GM23248 (cell line): ENCODE results near the gene CCNE1. TPM values are rescaled to one million over a fixed set of nuclear protein-coding genes. Genes with fewer than 3 reads are reported as not detected.

Source experiments
- DNase-seq: peaks from one replicate; pipeline ENCODE4 v3.0.0-alpha.2; 2015
- H2AFZ ChIP-seq: fragments of 200-600 bp; sonication (generic); 2 replicates; pipeline ENCODE4 v1.6.1; 2016; ENCODE audit warnings: antibody characterized with exemption
- H3F3A ChIP-seq: fragments of 200-600 bp; sonication (generic); 2 replicates; pipeline ENCODE4 v1.6.1; 2016; ENCODE audit warnings: mild to moderate bottlenecking, antibody characterized with exemption, mixed run types; ENCODE audit not compliant: insufficient read depth
- H3K27ac ChIP-seq: fragments of 200-600 bp; sonication (generic); 2 replicates; pipeline ENCODE4 v1.5.1; 2016; ENCODE audit warnings: mild to moderate bottlenecking
- H3K27me3 ChIP-seq: fragments of 200-600 bp; sonication (generic); replicated peaks from 2 replicates; pipeline ENCODE4 v1.6.1; 2016; ENCODE audit warnings: mild to moderate bottlenecking; ENCODE audit not compliant: insufficient read depth
- H3K36me3 ChIP-seq: fragments of 200-600 bp; sonication (generic); 2 replicates; pipeline ENCODE4 v1.6.1; 2016; ENCODE audit warnings: low read depth, mild to moderate bottlenecking
- H3K4me1 ChIP-seq: fragments of 200-600 bp; sonication (generic); 2 replicates; pipeline ENCODE4 v1.6.1; 2016; ENCODE audit warnings: mild to moderate bottlenecking; ENCODE audit not compliant: insufficient read depth
- H3K4me2 ChIP-seq: fragments of 200-600 bp; sonication (generic); one replicate; pipeline ENCODE4 v1.6.1; 2016; ENCODE audit warnings: mild to moderate bottlenecking; ENCODE audit not compliant: unreplicated experiment
- H3K4me3 ChIP-seq: fragments of 200-600 bp; sonication (generic); 2 replicates; pipeline ENCODE4 v1.5.1; 2016; ENCODE audit warnings: mild to moderate bottlenecking
- H3K79me2 ChIP-seq: fragments of 200-600 bp; sonication (generic); 2 replicates; pipeline ENCODE4 v1.6.1; 2016; ENCODE audit warnings: mild to moderate bottlenecking; ENCODE audit not compliant: insufficient read depth
- H3K9ac ChIP-seq: fragments of 200-600 bp; sonication (generic); 2 replicates; pipeline ENCODE4 v1.6.1; 2016; ENCODE audit warnings: mild to moderate bottlenecking
- H3K9me2 ChIP-seq: fragments of 200-600 bp; sonication (generic); 2 replicates; pipeline ENCODE4 v1.6.1; 2016; ENCODE audit warnings: mixed run types, mild to moderate bottlenecking, moderate library complexity; ENCODE audit not compliant: insufficient read depth
- H3K9me3 ChIP-seq: fragments of 200-600 bp; sonication (generic); one replicate; pipeline ENCODE4 v1.6.1; 2017; ENCODE audit warnings: low read depth
- H4K20me1 ChIP-seq: fragments of 200-600 bp; sonication (generic); 2 replicates; pipeline ENCODE4 v1.6.0; 2016; ENCODE audit not compliant: insufficient read depth
- EZH2 ChIP-seq: fragments of 200-600 bp; sonication (generic); IDR thresholded peaks from 2 replicates; pipeline ENCODE4 v1.6.1; 2018; ENCODE audit warnings: antibody characterized with exemption, mild to moderate bottlenecking; ENCODE audit not compliant: insufficient read depth, poor library complexity, severe bottlenecking
- EZH2phosphoT487 ChIP-seq: fragments of 200-600 bp; sonication (generic); IDR thresholded peaks from 2 replicates; pipeline ENCODE4 v1.6.1; 2018; ENCODE audit warnings: antibody characterized with exemption, moderate library complexity, mild to moderate bottlenecking, low read depth; ENCODE audit not compliant: insufficient read depth
- WGBS, 2 experiments: methylation state at CpG; one replicate each; pipeline ENCODE4 v1.1.6; 2015 to 2017; ENCODE audit warnings: low lambda C conversion rate in 2 of 2, low coverage in 1 of 2; ENCODE audit errors: missing lambda C conversion rate in 2 of 2; 5-methylcytosine and 5-hydroxymethylcytosine counted together
- in situ Hi-C: fragments of 300-500 bp; cut with MboI; formaldehyde crosslinking; loops from 2 replicates; pipeline ENCODE4 v1.15.0; 2020
- polyA plus RNA-seq: library from polyadenylated mRNA; unstranded; fragments of >200 nt; fragmentation: Nextera tagmentation; extraction: Ambion mirVana; gene quantifications from 2 replicates; pipeline ENCODE4 v1.2.1, GENCODE V29; 2016
- total RNA-seq: library from RNA; depleted of rRNA; stranded (reverse); fragments of >200 nt; shearing (Covaris generic); gene quantifications from 2 replicates; pipeline ENCODE4 v1.2.3, GENCODE V29; 2014; rRNA removed

The CCNE1 gene
- 2.8 and 6.5 TPM in 2 replicates for total RNA-seq
- 5.1 and 5.2 TPM in 2 replicates for polyA plus RNA-seq

DNA sequence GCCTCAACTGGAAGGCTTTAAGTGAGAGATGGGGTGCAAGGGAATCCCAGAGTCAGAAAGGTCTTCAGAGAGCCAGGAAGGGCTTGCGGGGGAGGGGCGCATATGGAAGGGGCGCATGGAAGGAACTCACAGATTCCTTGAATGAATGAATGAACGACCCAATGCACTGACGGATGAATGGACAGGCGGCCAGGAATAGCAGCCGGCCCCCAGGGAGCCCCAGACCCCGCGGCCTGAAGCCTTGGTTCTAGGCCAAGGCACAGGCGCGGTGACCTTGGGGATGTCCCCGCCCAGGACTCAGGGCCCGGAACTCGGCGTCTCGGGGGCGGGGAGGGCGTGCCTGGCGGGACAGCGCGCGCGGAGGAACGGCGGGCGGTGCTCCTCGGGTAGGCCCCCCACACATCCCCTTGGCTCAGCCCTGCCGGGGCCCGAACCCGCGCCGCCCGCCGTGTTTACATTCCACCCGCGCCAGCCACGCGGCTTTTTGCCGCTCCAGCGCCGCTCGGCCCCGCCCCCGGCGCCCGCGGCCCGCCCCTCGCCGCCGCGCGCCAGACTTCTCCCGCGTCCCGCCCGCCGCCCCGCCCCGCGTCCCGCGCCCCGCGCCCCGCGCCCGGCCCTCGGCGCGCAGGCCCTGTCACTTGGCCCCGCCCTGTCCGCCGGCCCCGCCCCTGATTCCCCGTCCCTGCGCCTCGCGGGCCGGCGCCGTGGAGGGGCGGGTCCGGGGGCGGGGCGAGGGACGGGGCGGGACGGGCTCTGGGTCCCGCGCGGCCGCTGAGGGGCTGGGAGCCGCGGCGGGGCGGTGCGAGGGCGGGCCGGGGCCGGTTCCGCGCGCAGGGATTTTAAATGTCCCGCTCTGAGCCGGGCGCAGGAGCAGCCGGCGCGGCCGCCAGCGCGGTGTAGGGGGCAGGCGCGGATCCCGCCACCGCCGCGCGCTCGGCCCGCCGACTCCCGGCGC lies at the start of gene CCNE1:
CCNE1 (plus strand) TSS at position 867 of the 955 bp plus-strand sequence. CDS start 565 bp downstream, outside the sequence.
- no peaks in the 10 kb centered on the region for H4K20me1 ChIP-seq
- WGBS, 2 experiments: 2 to 12% methylated on average over 15 to 110 of the region's 125 CpGs
- H3F3A ChIP-seq: no peaks in the 10 kb centered on the region
- DNase-seq: peak; percentile 92
- H3K36me3 ChIP-seq: no peaks in the 10 kb centered on the region
- H3K4me1 ChIP-seq: no peaks in the 10 kb centered on the region
- H3K4me3 ChIP-seq: peak within 1 kb of the TSS; percentile 71
- H3K4me2 ChIP-seq: peak within 1 kb of the TSS; percentile 65
- TF ChIP-seq EZH2phosphoT487 (no peak), EZH2 (no peak)
- H3K9me2 ChIP-seq: no peaks in the 10 kb centered on the region
- no peak within 1 kb of the TSS for H3K27ac ChIP-seq
- H3K79me2 ChIP-seq: no peaks in the 10 kb centered on the region
- peak within 1 kb of the TSS; percentile 64 for H3K9ac ChIP-seq
- in situ Hi-C loops: no loop called here
- no peaks in the 10 kb centered on the region for H3K27me3 ChIP-seq
- H3K9me3 ChIP-seq: no peaks in the 10 kb centered on the region
- peak within 1 kb of the TSS; percentile 85 for H2AFZ ChIP-seq

DNA sequence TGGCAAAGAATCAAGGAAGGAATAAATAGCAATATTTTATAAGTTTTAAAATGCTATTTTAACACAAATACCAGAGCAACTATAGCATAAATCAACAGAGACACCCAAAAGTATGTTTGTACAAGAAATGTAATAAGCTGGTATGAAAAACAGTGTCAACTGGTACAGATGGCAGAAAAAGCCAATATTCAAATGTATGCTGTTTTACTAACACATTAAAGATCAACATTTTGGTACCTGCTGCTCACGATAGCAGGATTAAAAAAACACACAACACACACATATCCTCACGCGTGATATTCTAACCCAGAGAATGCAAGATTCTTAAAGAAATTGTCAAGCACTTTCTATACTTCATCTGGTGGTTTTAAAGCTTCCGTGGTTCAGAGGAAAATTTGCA lies 48.6 kb upstream of the CCNE1 start:
- in situ Hi-C loops: loop anchor here (25.0 kb wide), 2 partner anchors 99 to 899 kb away; no protein-coding TSS in a partner anchor
- Histone ChIP-seq H3K4me1 (no peaks in the 10 kb centered on the region), H4K20me1 (no peaks in the 10 kb centered on the region), H3K9me3 (no peaks in the 10 kb centered on the region), H3F3A (no peaks in the 10 kb centered on the region), H3K9ac (no peak overlapping the region), H3K4me2 (no peak overlapping the region), H3K27me3 (peaks cover 13% of the 10 kb centered on the region; the same call in 1 of the 2 replicates), H2AFZ (no peak overlapping the region), H3K36me3 (no peaks in the 10 kb centered on the region), H3K27ac (no peak overlapping the region), H3K9me2 (no peaks in the 10 kb centered on the region), H3K79me2 (no peaks in the 10 kb centered on the region), H3K4me3 (no peak overlapping the region)
- TF ChIP-seq EZH2phosphoT487: no peak
- TF ChIP-seq EZH2: no peak
- 66 to 73% methylated on average over 4 of the region's 4 CpGs for WGBS, 2 experiments
- no peak for DNase-seq

DNA sequence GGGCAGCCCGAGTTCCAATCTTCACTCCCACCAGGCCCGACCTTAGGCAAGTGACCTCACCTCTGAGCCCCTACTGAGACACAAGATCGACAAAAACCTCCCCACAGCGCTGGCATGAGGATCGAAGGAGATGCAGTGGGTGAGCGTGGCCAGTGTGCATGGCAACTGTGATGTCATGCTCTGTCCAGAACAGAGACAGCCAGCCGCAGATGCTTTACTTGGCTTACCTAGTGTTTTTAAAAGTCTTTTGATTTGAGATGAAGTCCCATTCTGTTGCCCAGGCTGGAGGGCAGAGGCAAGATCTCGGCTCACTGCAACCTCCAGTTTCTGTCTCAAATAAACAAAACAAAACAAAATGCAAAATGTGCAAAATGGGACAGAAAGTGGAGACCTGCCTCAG lies 47.4 kb upstream of the CCNE1 start:
- Histone ChIP-seq H3K27ac (no peak overlapping the region), H3K9ac (no peak overlapping the region), H4K20me1 (no peaks in the 10 kb centered on the region), H3K36me3 (no peaks in the 10 kb centered on the region), H3K27me3 (peaks cover 13% of the 10 kb centered on the region; the same call in 1 of the 2 replicates), H3K4me1 (no peaks in the 10 kb centered on the region), H2AFZ (no peak overlapping the region), H3K79me2 (no peaks in the 10 kb centered on the region), H3K4me2 (no peak overlapping the region), H3K9me2 (no peaks in the 10 kb centered on the region), H3K4me3 (no peak overlapping the region), H3K9me3 (no peaks in the 10 kb centered on the region), H3F3A (no peaks in the 10 kb centered on the region)
- no peak for DNase-seq
- in situ Hi-C loops: loop anchor here (25.0 kb wide), 2 partner anchors 98 to 898 kb away; no protein-coding TSS in a partner anchor
- WGBS, 2 experiments: 59 to 65% methylated on average over 8 of the region's 8 CpGs
- TF ChIP-seq EZH2phosphoT487: no peak
- TF ChIP-seq EZH2: no peak

DNA sequence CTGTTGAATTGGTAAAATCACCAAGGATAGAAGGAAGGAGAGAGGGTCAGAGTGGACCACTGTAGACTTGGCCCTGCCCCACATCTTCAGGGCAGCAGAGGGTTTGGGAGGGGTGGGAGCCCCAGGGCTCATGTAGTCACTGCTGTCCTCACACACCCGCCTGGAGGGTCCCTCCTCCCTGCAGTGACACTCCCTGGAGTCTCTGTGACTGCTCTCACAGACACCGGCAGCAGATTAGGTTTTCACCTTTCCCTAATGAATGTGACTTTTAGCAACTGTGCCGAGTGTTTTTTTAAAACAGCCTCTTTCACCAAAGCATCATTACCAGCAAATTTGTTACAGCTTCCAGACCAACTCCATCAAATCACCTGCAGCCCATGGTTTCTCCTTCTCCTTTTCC lies 45.7 kb upstream of the CCNE1 start:
- H3K4me2 ChIP-seq: no peak overlapping the region
- H3K27ac ChIP-seq: no peak overlapping the region
- DNase-seq: no peak
- no peaks in the 10 kb centered on the region for H3K4me1 ChIP-seq
- H4K20me1 ChIP-seq: no peaks in the 10 kb centered on the region
- no peaks in the 10 kb centered on the region for H3K9me3 ChIP-seq
- no peaks in the 10 kb centered on the region for H3F3A ChIP-seq
- no peak overlapping the region for H3K4me3 ChIP-seq
- no peaks in the 10 kb centered on the region for H3K36me3 ChIP-seq
- H3K79me2 ChIP-seq: no peaks in the 10 kb centered on the region
- H2AFZ ChIP-seq: no peak overlapping the region
- no peaks in the 10 kb centered on the region for H3K9me2 ChIP-seq
- in situ Hi-C loops: loop anchor here (25.0 kb wide), 2 partner anchors 96 to 896 kb away; no protein-coding TSS in a partner anchor
- WGBS, 2 experiments: 32 to 42% methylated on average over 3 of the region's 3 CpGs
- H3K27me3 ChIP-seq: peaks cover 10% of the 10 kb centered on the region; the same call in 1 of the 2 replicates
- H3K9ac ChIP-seq: no peak overlapping the region
- TF ChIP-seq EZH2phosphoT487 (no peak), EZH2 (no peak)
